Measurements from ENCODE around the gene IL2RA. TPM values are rescaled to one million over a fixed set of nuclear protein-coding genes. Genes with fewer than 3 reads are reported as not detected.
"Not testable (repeated sequence)": the region's sequence is repeated elsewhere in the genome, so short reads cannot be mapped to it uniquely, and the experiment has no call there.

Gene IL2RA
- total RNA-seq, 6 donors from 2014 or later: 0.91 to 8.4 (median 4.0) TPM; not detected in 1

DNA sequence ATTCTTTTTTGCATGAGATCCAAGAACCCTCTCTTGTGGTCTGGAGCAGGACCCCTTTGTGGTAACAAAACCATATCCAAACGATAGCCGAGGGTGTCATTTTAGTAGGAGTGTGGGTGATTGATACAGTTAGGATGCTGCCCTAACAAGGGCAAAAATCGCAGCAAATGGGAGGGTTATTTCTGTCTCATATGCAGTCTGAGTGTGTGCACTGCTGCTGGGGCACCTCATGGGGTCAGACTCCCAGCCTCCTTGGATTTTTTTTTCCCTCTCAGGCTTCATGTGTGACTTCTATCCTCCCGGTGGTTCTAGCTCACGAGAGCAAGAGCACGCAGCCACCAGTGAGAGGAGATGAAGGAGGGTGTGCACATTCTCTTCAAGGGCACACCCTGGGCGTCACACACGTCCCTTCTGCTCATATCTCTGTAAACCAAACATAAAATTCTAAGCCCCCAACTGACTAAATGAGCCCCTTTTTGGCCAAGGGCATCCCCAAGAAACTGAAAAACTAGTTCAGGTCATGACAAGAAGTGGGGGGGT, 56.2 kb downstream of the IL2RA start:
- Histone ChIP-seq H3K27ac (no peak overlapping the region), H3K4me1 (peaks cover 0 to 4% (median 0%) of the 10 kb centered on the region in 4 donors), H3K27me3 (no peaks in the 10 kb centered on the region), H3K36me3 (no peaks in the 10 kb centered on the region), H3K9me3 (peaks cover 0 to 8% (median 0%) of the 10 kb centered on the region in 4 donors), H3K4me3 (no peak overlapping the region)
- no peak for ATAC-seq (ENCODE audit: low FRiP score in 2 of 2)
- TF ChIP-seq POLR2A (IDR thresholded peaks at IDR 0.05): no peak
- DNase-seq: no peak
- WGBS, 2 donors: 72 to 79% methylated on average over 8 of the region's 8 CpGs

- 75 to 81% methylated on average over 6 of the region's 6 CpGs for WGBS, 2 donors
- H3K4me1 ChIP-seq; DNase-seq; H3K9me3 ChIP-seq; H3K36me3 ChIP-seq; H3K4me3 ChIP-seq; H3K27ac ChIP-seq; H3K27me3 ChIP-seq; ATAC-seq (ENCODE audit: low FRiP score in 2 of 2): not testable (repeated sequence)
These were observed 56.9 kb downstream of the IL2RA start for GRCh38 chr10:6005161-6005804.

DNA sequence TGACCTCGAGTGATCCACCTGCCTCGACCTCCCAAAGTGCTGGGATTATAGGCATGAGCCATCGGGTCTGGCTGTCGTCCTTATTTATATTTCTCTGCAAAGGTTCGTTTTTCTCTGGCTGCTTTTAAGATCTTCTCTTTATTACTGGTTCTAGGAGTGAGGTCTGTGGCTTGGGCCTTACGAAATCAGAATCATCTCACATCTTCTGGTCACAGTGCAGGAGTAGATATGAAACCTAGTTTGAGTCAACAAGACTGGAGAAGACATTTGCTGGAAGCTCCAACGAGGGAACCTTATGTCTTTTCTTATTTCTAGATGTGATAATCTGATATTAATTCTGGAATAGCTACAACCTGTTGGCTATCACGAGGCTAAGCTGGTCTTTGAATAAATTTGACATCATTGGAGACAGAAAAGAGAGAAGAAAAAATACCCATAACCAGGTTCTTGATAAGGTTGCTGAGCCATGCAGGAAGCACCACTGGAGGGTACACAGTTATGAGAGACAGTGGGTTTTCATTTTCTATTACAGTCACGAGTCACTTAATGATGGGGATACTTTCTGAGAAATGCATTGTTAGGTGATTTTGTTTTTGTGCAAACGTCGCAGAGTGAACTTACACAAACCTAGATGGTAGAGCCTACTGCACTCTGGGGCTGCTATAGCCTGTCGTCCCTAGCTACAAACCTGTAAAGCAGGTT, 59.2 kb downstream of the IL2RA start:
- ATAC-seq (ENCODE audit: low FRiP score in 2 of 2): no peak
- Histone ChIP-seq H3K27me3 (no peaks in the 10 kb centered on the region), H3K4me3 (no peak overlapping the region), H3K9me3 (peaks cover 0 to 8% (median 0%) of the 10 kb centered on the region in 4 donors), H3K27ac (no peak overlapping the region), H3K36me3 (no peaks in the 10 kb centered on the region), H3K4me1 (no peaks in the 10 kb centered on the region)
- 73% methylated on average over 12 of the region's 12 CpGs for WGBS, 2 donors
- DNase-seq: no peak
- TF ChIP-seq, protein P1, sequence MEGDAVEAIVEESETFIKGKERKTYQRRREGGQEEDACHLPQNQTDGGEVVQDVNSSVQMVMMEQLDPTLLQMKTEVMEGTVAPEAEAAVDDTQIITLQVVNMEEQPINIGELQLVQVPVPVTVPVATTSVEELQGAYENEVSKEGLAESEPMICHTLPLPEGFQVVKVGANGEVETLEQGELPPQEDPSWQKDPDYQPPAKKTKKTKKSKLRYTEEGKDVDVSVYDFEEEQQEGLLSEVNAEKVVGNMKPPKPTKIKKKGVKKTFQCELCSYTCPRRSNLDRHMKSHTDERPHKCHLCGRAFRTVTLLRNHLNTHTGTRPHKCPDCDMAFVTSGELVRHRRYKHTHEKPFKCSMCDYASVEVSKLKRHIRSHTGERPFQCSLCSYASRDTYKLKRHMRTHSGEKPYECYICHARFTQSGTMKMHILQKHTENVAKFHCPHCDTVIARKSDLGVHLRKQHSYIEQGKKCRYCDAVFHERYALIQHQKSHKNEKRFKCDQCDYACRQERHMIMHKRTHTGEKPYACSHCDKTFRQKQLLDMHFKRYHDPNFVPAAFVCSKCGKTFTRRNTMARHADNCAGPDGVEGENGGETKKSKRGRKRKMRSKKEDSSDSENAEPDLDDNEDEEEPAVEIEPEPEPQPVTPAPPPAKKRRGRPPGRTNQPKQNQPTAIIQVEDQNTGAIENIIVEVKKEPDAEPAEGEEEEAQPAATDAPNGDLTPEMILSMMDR (IDR thresholded peaks at IDR 0.05): no peak
- TF ChIP-seq EP300 (IDR thresholded peaks at IDR 0.05) (no peak), POLR2AphosphoS5 (IDR thresholded peaks at IDR 0.05) (no peak), POLR2A (IDR thresholded peaks at IDR 0.05) (no peak)

DNA sequence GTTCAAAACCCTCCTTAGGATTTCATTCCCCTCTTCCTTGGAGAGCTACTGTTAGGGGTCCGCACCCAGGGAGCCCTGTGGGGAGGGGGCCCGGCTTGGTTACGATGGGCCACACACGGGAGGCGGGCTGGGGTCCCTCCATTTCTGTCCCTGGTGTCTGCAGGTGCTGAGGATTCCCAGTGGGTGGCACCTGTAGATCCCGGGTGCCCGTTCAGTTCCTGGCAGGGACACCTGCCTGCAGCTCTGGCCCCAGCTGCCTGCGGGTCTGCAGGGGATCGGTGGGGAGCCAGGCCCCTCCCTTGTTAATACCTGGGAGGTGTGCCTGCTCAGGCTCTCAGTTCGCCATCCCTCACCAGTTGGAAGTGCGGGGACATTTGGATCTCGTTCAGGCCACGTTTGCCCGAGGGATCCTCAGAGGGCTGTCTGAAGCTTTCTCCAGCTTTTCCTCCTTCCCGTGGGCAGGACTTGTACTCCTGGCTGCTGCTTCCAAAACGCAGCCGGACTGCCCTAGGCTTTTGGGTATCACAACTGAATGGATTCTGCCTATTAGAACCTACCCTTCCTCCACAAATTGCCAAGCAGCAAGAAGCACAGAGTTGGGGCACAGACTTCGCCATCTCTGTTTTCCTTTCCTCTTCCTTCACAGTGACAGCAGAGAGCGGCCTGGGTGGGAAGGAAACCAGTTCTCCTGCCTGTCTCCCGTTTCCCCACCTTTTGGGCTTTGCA, 62.6 kb downstream of the IL2RA start:
- 78 to 79% methylated on average over 15 to 20 of the region's 20 CpGs for whole genome bisulfite sequencing, 2 donors
- DNase-seq: peak in 1 of 2 donors; percentile 52
- ATAC-seq (ENCODE audit: low FRiP score in 2 of 2): no peak
- H3K27ac ChIP-seq: no peak overlapping the region
- no peaks in the 10 kb centered on the region for H3K27me3 ChIP-seq
- no peaks in the 10 kb centered on the region for H3K36me3 ChIP-seq
- no peaks in the 10 kb centered on the region for H3K9me3 ChIP-seq
- TF ChIP-seq, protein P1 (IDR thresholded peaks at IDR 0.05): no peak
- no peak for TF ChIP-seq EP300 (IDR thresholded peaks at IDR 0.05)
- TF ChIP-seq POLR2AphosphoS5 (IDR thresholded peaks at IDR 0.05): no peak
- TF ChIP-seq POLR2A (IDR thresholded peaks at IDR 0.05): no peak
- H3K4me1 ChIP-seq: no peaks in the 10 kb centered on the region
- H3K4me3 ChIP-seq: no peak overlapping the region

DNA sequence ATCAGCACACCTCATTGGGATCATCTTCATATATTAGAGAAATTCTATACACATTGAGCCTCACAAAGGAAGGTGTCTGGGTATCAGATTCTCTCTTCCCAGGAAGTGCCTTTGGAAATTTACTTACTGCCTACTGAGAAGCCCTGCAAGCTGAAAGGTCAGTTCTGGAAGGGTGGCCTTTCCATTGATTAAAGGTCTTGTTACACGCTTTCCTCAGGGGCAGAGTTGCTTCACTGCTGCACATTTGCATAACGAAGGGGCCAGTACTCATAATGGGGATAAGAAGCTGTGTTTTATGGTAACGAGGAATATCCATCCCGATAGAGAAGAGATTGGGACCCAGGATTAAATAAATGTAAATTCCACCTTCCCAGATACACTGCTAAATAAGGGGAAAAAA, 65.5 kb downstream of the IL2RA start:
- TF ChIP-seq EP300 (IDR thresholded peaks at IDR 0.05) (no peak), POLR2A (IDR thresholded peaks at IDR 0.05) (no peak), POLR2AphosphoS5 (IDR thresholded peaks at IDR 0.05) (no peak)
- TF ChIP-seq, protein P1 (IDR thresholded peaks at IDR 0.05): no peak

More for the DNA sequence above, 65.5 kb downstream of the IL2RA start:
- H3K27me3 ChIP-seq: no peaks in the 10 kb centered on the region
- H3K27ac ChIP-seq: no peak overlapping the region
- H3K36me3 ChIP-seq: no peaks in the 10 kb centered on the region
- H3K4me1 ChIP-seq: no peaks in the 10 kb centered on the region
- no peak overlapping the region for H3K4me3 ChIP-seq
- ATAC-seq (ENCODE audit: low FRiP score in 2 of 2) (no peak), DNase-seq (no peak)
- H3K9me3 ChIP-seq: peaks cover 0 to 6% (median 2%) of the 10 kb centered on the region in 4 donors
- WGBS, 2 donors: 81 to 90% methylated on average over 4 of the region's 4 CpGs

Measured in upper lobe of left lung (tissue), 6 donors.